Astrocyte of the spinal cord (primary cell): ENCODE measurements around the gene RD3L.

Experiments
- DNase-seq: peaks from one replicate; pipeline ENCODE4 v3.0.0; 2011; ENCODE audit warnings: low read depth, low spot score
- H3K4me3 ChIP-seq: 2 replicates; pipeline ENCODE4 v1.5.1; 2011; ENCODE audit warnings: low read depth, mild to moderate bottlenecking, low read length, moderate library complexity
- in situ Hi-C: cut with HindIII; loops from 2 replicates; pipeline ENCODE4 v1.10.0; 2017; ENCODE audit warnings: low sequenced_read_pairs
- TF ChIP-seq, protein P1 (sequence below): IDR thresholded peaks from 2 replicates; pipeline ENCODE4 v1.5.1; 2012; ENCODE audit warnings: low read depth, mild to moderate bottlenecking, low read length, inconsistent platforms

The RD3L gene

DNA sequence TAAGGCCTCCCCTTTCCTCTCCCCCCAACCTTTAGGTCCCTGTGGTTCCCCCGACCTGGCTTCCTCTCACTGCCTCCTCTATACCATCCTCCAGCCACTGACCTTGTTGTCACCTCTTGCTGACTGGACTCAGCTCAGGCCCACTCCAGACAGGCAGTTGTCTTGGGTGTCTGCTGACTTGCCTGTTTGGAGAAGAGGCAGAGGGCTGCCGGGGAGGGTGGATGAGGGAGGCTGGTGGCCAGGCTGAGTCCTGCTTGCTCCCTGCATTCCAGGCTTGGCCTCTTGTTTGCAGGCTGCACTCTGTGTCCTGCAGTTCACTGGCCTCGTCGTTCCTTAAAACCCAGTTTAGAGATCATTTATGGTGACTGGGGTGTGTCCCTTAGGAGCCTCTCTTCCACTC lies 31.0 kb upstream of the RD3L start:
- in situ Hi-C loops, result no loop called here
- no peak for DNase-seq

DNA sequence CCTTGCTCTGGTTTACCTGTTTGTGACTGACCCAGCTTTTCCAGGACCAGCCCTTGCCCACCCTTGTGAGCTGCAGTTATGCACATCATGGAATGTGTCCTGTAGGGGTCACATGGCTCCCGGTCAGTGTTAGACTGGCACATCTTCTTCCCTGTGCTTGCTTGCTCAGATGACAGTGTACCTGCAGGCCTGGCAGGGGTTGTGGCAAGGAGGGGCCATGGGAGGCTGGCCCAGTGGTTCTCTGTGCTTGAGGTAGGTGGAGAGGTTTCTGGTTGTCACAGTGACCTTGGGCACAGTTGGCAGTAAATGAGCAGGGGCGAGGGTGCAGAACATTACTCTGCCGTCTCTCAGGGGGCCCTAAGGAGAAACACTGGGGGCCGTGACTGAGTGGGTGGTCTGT lies 27.6 kb upstream of the RD3L start:
- no peak for DNase-seq
- H3K4me3 ChIP-seq, result no peak overlapping the region
- in situ Hi-C loops, result no loop called here
- TF ChIP-seq, protein P1, sequence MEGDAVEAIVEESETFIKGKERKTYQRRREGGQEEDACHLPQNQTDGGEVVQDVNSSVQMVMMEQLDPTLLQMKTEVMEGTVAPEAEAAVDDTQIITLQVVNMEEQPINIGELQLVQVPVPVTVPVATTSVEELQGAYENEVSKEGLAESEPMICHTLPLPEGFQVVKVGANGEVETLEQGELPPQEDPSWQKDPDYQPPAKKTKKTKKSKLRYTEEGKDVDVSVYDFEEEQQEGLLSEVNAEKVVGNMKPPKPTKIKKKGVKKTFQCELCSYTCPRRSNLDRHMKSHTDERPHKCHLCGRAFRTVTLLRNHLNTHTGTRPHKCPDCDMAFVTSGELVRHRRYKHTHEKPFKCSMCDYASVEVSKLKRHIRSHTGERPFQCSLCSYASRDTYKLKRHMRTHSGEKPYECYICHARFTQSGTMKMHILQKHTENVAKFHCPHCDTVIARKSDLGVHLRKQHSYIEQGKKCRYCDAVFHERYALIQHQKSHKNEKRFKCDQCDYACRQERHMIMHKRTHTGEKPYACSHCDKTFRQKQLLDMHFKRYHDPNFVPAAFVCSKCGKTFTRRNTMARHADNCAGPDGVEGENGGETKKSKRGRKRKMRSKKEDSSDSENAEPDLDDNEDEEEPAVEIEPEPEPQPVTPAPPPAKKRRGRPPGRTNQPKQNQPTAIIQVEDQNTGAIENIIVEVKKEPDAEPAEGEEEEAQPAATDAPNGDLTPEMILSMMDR, result no peak

More for the DNA sequence above, 31.0 kb upstream of the RD3L start:
- no peak overlapping the region for H3K4me3 ChIP-seq
- TF ChIP-seq, protein P1, result no peak

DNA sequence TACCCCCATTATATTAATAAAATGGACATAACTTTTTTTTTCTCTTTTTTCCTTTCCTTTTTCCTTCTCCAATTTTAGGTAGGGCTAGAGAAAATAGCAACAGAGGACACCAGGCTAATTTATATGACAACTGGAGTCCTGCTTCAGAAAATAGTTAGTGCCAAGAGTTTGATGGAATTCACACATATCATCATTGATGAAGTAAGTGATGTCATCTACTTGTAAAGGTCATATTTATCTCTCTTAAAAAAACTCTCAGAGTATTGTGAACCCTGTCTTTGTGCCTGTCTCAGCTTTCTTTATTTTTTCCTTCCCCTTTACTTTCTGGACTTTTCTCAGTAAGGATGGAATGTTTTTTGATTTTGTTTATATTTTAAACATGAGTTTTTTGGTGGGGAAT lies 24.3 kb upstream of the RD3L start:
- in situ Hi-C loops, result no loop called here
- DNase-seq, result no peak
- H3K4me3 ChIP-seq, result no peak overlapping the region
- TF ChIP-seq, protein P1, result no peak

DNA sequence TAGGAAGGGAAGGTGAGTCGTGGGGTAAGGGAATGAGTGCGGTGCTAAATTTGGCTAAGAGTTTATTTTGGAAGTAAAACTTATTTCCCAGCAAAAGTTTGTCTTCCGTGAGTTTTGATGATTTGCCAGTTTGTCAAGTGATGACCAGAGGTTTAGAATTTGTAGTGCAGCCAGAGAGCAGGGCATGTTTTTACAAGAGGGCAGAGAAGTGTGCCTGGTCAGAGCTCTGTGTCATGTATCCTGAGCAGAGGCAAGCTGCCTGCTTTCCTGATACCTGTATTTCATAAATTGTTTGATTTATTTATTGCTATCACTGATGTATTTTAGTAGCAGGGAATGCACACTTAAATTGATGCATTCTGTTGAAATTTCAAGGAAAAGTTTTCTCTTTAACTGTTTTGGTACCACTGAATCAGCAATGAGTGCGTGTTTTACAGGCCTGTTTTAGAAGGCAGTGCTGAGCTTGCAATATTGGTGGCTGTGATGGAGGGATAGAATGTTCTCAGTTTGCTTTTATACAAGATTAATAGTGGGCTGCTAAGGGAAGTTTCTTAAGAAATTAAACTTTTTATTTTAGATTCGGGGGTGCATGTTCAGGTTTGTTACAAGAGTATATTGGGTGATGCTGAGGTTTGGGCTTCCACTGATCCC lies 19.7 kb upstream of the RD3L start:
- no peak overlapping the region for H3K4me3 ChIP-seq
- in situ Hi-C loops, result no loop called here
- DNase-seq, result no peak
- TF ChIP-seq, protein P1, result no peak

DNA sequence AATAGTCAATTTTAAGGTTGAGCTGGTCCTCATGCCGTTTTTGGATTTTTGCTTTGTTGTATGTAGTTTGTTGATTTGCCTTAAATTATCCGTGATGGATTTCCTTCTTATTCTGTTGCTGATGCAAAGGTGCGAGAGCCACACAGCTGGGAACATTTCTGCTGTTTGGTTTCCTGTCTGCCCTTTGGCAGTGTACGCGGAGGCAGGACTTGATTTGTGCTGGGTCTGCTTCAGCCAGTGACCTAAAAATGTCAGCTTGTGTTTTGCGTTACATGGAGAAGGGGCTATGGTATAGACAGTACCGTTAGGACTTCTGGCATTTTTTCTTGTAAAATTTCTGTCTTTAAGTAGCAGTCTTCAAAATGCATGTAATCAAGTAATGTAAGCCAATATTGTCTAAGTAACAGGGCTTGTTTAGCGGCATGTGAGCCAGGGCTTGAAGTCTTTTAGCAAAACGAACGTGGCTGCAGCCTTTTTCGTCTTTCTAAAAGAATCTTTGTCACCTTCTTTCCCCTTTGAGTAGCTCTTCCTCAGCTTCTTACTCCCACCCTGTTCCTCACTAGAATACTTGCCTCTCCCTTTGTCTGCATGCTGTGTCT lies 18.2 kb upstream of the RD3L start:
- TF ChIP-seq, protein P1, result no peak
- in situ Hi-C loops, result no loop called here
- no peak for DNase-seq

DNA sequence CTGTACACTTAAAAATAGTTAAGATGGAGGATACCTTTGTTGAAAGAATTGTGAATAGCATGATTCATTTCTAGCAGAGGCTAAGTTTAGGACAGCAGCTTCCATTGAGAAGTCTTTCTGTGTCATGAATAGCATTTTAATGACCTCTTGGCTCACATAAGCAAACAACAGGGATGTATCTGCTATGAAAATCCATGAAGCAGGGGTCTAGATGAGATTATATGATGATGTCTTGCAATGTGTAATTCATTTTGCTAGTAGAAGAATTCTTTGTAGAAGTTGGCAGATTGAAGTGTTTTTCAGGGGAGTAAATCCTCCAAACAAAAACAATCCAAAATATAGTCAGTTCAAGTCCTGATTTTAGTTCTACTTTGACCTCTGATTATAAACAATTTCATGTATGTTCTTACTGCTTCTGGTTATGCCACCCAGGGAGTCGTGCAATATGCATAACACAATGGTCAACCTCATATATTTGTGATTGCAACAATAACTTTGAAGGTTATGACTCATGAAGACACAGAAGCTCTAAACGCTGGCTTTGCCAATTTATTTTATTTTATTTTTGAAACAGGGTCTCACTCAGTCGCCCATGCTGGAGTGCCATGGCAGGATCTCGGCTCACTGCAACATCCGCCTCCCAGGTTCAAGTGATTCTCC lies 6.9 kb upstream of the RD3L start:
- in situ Hi-C loops, result no loop called here
- TF ChIP-seq, protein P1, result no peak
- DNase-seq, result no peak
- no peak overlapping the region for H3K4me3 ChIP-seq

More for the DNA sequence above, 18.2 kb upstream of the RD3L start:
- no peak overlapping the region for H3K4me3 ChIP-seq
